Endothelial cell of hepatic sinusoid (primary cell): ENCODE data around the gene ALDH18A1.

Experiments
- in situ Hi-C: cut with HindIII; loops from 2 replicates; pipeline ENCODE4 v1.10.0; 2017; ENCODE audit warnings: low sequenced_read_pairs

ALDH18A1 gene

GRCh38 chr10:95588025-95588424, 68.5 kb downstream of the ALDH18A1 start:
- in situ Hi-C loops, result loop anchor here (25.0 kb wide), 2 partner anchors 176 to 451 kb away; no protein-coding TSS in a partner anchor

- in situ Hi-C loops, result loop anchor here (25.0 kb wide), 2 partner anchors 168 to 443 kb away; no protein-coding TSS in a partner anchor
Observed at GRCh38 chr10:95579835-95580535, 76.5 kb downstream of the ALDH18A1 start.

DNA sequence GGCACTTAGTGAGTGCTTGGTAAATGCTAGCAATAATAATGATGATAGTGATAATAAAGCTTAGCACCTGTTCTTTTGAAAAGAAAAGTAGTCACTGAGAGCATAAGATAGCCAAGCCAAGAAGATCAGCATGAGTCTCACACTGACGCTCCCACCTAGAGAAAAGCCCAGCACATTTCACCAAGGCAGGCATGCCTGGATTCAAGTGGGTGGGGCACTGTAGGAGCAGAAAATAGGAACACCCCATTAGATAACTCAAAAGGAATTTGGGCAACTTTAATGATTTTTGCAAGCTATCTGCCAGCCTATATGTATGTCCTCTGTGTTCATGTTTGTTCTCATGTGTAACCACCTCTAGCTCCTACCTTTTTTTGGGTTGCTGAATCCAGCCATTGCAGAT, 77.2 kb downstream of the ALDH18A1 start:
- in situ Hi-C loops, result loop anchor here (25.0 kb wide), 2 partner anchors 167 to 442 kb away; no protein-coding TSS in a partner anchor

DNA sequence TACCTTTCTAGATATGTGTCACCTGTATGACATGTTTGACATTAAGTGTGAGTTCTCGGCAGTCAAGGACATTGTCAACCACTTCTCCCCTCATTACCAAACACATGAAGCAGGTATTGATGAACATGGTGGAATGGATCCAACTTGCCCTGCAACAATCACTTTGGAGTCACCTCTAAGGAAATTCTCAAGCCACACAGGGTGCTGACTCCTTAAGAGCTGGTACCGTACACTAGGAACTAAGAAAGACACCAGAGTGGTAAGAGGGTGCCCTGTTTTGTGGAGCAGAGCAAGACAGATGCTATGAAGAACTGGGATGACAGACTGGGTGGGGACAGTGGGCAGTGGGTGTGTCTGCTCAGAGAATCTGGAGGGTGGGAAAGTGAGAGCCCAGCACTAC, 77.9 kb downstream of the ALDH18A1 start:
- in situ Hi-C loops, result loop anchor here (25.0 kb wide), 2 partner anchors 166 to 441 kb away; no protein-coding TSS in a partner anchor

DNA sequence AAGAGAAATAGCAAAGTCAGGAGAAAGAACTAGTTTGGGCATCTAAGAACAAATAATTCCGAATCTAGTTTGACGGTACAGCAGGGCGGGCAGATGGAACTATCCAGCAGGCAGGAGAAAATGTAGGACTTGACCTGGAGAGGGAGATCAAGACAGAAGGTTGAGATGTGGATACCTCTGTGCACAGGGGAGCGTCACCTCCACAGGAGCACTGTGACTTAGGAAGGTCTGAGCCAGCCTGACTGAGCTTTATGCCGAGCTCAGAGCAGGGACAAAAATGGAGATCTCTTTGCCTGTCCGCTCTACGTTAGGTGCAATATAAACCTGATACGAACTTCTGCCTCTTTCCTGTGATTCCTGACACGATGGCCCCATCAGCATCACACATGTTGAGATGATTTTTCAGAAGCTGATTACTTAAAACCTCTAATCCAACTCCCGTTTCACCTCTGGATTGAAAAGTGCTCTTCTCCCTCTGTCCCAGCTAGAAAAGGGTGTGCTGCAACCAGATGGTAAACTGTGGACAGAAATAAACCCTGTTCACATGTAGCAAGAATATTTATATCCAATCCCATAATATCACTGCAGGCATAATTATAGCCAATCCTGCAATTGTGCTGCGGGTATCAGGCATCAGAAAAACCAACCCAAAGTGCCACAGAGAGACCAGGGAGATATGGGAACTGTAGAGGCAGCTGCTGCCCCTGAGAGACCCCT, 81.7 kb downstream of the ALDH18A1 start:
- in situ Hi-C loops, result loop anchor here (25.0 kb wide), 2 partner anchors 163 to 438 kb away; no protein-coding TSS in a partner anchor

GRCh38 chr10:95573964-95574604, 82.4 kb downstream of the ALDH18A1 start:
- in situ Hi-C loops, result no loop called here

DNA sequence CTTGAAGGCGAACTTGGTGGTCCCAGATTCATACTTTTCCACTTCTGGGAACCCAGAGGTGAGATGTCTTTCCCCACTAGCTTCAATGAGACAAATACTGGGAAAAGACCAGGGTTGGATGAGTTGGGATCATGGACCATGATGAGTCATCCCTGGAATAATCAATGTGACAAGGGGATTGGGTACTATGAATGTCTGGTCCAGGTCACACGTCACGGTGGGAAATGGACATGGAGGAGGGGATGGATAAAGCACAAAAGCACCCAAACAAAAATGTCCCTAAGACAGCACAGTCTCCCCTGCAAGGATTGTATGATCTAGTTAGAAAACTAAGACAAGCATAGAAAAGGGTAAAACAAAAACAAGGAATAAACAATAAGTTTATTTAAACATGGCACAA, 83.0 kb downstream of the ALDH18A1 start:
- in situ Hi-C loops, result no loop called here

- in situ Hi-C loops, result no loop called here
Observed at GRCh38 chr10:95572131-95572820, 84.2 kb downstream of the ALDH18A1 start.

DNA sequence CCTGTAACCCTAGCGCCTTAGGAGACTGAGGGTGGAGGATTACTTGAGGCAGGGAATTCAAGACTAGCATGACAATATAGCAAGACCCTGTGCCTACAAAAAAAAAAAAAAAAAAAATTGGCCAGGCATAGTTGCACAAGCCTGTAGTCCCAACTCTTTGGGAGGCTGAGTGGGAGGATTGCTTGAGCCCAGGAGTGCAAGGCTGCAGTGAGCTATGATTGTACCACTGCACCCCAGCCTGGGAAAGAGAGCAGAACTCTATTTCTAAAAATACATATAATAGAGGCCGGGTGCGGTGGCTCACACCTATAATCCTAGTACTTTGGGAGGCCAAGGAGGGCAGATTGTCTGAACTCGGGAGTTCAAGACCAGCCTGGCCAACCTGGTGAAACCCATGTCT, 85.1 kb downstream of the ALDH18A1 start:
- in situ Hi-C loops, result no loop called here

GRCh38 chr10:95569368-95569767, 87.1 kb downstream of the ALDH18A1 start:
- in situ Hi-C loops, result no loop called here

- in situ Hi-C loops, result no loop called here
Observed at GRCh38 chr10:95567903-95568630, 88.4 kb downstream of the ALDH18A1 start.

DNA sequence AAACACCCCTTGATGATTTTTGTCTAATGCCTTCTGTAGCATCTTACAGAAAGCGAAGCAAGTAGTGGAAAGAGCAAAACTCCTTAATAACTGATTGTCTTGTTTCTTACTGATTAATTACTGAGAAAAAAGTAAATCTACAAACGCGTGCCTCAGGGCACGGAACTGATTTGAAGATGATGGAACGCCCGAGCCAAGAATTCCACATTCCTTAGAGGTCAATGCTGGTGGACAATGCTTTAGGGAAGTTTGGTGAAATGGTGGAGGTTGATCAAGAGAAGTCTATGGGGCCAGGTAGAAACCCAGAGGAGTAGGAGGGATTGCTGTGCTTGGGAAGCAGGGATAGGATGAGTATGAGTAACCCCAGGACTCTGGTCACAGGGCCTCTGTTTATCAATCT, 90.4 kb downstream of the ALDH18A1 start:
- in situ Hi-C loops, result no loop called here

GRCh38 chr10:95565336-95565735, 91.2 kb downstream of the ALDH18A1 start:
- in situ Hi-C loops, result no loop called here

DNA sequence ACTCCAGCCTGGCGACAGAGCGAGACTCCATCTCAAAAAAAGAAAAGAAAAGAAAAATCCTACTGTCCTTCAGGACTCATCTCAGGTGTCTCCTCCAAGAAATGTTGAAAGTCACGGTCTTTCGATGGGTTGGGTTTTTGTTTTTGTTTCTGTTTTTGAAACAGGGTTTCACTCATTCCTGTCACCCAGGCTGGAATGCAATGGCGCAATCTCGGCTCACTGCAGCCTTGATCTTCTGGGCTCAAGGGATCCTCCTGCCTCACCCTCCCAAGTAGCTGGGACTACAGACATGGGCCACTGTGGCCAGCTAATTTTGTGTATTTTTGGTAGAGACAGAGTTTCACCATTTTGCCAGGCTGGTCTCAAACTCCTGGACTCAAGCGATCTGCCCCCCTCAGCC, 92.2 kb downstream of the ALDH18A1 start:
- in situ Hi-C loops, result no loop called here

- in situ Hi-C loops, result no loop called here
Observed at GRCh38 chr10:95562341-95562965, 94.1 kb downstream of the ALDH18A1 start.

DNA sequence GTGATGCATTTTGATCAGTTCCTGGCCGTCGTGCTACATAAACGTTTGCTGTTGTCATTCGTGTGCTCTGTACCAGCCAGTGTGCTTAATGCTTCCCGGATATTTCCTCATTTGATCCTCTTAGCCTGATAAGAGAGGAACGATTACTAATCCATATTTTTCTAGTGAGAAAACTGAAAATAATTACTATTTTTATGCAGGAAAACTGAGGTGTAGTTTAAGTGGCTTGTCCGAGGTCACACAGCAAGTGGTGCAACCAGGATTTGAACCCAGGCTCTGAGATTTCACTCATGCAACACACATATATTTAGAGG, 94.7 kb downstream of the ALDH18A1 start:
- in situ Hi-C loops, result no loop called here

GRCh38 chr10:95561177-95561863, 95.2 kb downstream of the ALDH18A1 start, which contains the start of gene SORBS1:
Gene SORBS1 (minus strand): TSS chr10:95561371. CDS start chr10:95441135, 120,236 bp downstream.
- in situ Hi-C loops, result no loop called here

DNA sequence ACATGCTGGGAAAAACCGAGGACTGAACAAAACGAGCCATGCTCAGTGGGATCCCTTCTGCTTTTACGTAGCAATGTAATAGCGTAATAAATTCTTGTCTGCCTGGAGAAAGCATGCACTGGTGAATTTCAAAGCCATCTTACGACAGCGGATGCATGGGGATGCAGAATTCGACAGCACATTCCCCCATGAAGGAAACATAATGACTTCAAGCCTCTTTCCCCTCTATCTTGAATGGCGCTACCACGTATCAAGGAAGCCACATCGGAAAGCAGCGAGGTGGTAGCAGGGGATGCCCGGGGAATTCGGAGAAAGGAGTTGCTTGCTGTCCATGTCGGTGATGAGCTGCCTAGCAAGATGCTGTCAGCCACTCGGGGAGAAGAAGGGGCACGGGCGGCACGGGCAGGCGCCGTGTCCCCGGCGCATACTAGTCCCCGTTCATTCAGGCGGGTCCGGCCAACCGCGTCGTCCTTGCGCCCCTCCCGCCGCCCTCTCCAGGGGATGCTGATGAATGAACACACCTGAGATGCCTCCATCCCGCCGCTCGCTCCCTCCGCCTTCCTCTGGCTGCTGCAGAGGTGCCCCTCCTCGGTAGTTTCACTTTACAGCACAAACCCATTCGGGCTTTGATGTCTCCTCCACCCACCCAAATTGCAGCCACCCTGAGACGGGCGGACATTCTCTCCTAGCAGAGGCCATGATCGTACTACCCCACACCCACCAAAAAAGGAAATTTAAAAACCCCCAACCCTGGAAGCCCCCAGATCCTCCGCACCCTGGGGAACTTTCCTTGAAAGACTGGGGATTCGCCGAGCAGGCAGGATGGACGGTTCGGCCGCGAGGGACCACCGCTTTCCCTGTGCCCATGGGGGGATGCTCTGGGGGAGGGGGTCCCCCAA, 96.0 kb downstream of the ALDH18A1 start:
- in situ Hi-C loops, result no loop called here
